Embryonic facial prominence (tissue), 1 donor: Measurements from ENCODE around the gene BUD13.
A peak's percentile ranks its signal among the peaks of the same experiment; 100 is the strongest.
"Not testable (repeated sequence)": the region's sequence is repeated elsewhere in the genome, so short reads cannot be mapped to it uniquely, and the experiment has no call there.

Experiments used
- DNase-seq: peaks from one replicate; pipeline ENCODE4 v3.0.0-alpha.2; 2016; ENCODE audit errors: extremely low spot score

Gene BUD13, protein sequence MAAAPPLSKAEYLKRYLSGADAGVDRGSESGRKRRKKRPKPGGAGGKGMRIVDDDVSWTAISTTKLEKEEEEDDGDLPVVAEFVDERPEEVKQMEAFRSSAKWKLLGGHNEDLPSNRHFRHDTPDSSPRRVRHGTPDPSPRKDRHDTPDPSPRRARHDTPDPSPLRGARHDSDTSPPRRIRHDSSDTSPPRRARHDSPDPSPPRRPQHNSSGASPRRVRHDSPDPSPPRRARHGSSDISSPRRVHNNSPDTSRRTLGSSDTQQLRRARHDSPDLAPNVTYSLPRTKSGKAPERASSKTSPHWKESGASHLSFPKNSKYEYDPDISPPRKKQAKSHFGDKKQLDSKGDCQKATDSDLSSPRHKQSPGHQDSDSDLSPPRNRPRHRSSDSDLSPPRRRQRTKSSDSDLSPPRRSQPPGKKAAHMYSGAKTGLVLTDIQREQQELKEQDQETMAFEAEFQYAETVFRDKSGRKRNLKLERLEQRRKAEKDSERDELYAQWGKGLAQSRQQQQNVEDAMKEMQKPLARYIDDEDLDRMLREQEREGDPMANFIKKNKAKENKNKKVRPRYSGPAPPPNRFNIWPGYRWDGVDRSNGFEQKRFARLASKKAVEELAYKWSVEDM

GRCh38 chr11:116772443-116773202 is at the start of gene BUD13:
Gene BUD13, minus strand, starts transcription at chr11:116772987. Its CDS starts 23 bp downstream, at chr11:116772964.
- peak; percentile 66 for DNase-seq

DNA sequence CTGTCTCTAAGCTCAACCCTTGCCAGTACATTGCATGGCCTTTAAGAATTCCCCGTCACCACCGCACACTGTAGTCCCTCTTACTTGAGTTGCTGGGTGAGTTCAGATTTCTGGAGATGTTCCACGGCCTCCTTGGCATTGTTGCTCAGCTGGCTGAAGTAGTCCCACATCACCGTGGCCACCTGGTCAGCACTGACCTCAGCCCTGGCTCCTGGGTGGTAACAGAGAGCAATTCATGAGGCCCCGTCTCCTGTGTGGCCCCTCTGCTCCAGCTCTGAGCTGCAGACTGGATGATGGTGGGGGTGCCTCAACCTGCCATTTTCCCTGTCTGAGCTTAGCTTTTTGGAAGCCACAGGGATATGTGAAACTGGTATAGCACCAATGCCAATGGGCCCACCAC is 49.8 kb upstream of the BUD13 start:
- no peak for DNase-seq

DNA sequence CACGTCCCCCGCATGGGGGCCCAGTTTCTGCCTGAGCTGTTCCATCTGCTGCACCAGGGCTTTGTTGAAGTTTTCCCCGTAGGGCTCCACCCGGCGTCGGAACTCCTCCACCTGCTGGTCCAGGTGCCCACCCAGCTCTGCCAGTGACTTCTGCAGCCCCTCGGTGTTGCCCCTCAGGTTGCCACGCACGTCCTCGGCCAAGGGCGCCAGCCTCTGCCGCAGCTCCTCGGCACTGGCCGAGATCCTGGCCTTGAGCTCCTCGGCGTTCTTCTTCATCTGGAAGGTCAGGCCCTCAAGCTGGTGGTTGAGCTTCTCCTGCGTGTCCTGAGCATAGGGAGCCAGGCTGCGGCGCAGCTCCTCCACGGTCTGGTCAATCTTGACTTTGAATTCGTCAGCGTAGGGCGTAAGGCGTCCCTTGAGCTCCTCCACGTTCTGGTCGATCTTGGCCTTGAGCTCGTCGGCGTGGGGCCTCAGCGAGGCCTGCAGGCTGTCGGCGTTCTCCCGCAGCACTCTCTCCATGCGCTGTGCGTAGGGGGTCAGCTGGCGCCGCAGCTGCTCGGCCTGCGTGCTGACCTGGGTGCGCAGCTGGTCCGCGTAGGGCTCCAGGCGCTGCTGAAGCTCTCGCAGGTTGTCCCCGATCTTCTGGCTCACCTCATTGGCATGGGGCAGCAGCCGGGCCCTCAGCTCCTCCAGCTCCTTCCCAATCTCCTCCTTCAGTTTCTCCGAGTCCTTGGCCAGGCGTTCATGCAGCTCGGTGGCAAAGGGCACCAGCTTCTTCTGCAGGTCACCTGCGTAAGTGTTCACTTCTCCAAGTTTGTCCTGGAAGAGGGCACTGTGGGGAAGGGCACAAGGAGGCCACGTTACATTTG is 48.5 kb upstream of the BUD13 start:
- DNase-seq: no peak

GRCh38 chr11:116819049-116819448 is 46.3 kb upstream of the BUD13 start:
- DNase-seq: no peak

- DNase-seq: no peak
Observed at GRCh38 chr11:116814502-116814901, 41.7 kb upstream of the BUD13 start.

DNA sequence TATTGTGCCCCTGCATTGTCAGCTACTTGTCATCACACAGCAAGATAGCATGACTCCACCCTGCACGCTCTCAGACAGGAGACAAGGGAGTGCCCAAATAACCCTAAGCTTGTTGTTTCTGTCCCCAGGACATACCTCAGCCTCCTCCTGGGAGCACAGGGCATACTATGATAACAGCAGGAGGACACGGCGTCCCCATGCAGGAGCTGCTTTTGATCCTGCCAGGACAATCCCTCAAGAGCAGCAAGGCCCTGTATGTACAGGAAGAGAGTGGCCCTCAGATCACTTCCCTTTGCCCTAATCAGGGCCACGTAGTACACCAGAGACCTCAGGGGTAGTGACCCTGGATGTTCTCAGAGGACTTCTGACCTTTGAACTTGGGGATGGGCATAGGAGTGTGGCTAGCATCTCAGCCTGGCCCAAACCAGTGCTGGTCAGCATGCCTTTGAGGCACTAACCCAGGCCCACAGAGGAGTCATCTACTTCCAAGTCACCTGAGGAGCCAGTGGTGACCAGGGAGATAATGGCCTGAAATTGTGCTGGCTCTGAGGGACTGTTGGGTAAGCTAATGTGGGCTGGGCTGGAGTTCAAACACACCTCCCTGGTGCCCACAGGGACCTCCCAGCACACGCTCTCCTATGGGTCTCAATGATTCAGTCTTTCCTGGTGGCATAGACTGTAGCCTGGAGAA is 41.1 kb upstream of the BUD13 start:
- DNase-seq: no peak

GRCh38 chr11:116813170-116813569 is 40.4 kb upstream of the BUD13 start:
- no peak for DNase-seq

GRCh38 chr11:116812109-116812508 is 39.3 kb upstream of the BUD13 start:
- no peak for DNase-seq

- no peak for DNase-seq
Observed at GRCh38 chr11:116811194-116811593, 38.4 kb upstream of the BUD13 start.

DNA sequence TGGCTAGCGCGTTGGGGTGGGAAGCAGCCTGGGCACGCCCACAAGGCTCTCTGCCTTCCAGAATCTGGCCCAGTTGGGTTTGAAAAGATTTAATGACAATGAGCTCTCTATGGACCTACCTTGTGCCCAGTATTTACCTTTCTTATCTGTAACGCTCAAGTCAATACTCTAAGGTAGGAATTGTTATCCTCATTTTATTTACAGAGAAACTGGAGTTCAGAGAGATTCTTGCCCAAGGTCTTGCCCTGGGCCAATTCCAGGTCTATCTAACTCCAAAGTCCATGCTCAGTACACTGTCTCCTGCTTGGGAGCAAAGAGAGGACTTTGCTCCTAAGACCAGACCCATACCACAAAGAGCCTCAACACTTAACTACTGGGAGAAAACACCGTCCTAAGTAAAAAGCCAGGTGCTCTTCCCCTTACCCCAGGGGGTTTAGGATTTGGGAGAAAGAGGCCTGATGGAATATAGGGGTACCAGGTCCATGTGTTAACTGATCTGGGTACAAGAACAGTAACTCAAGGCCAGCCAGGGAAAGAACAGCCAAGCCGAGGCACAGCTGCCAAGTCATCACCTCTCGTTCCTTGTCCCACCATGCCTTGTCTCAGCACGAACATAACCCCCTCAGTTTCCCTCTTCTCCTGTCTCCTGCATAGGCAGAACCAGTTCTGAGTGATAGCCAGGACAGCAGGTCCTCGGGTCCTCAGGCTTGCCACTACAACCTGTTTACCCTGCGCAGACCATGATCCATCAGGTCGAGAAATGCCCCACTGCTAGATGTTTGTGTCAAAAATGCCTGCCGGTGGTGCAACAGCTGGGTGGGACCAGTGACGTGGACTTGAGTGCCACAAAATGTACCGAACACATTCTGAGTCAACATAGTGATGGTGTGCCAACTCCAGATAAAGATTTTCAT is 35.7 kb upstream of the BUD13 start:
- DNase-seq: no peak

DNA sequence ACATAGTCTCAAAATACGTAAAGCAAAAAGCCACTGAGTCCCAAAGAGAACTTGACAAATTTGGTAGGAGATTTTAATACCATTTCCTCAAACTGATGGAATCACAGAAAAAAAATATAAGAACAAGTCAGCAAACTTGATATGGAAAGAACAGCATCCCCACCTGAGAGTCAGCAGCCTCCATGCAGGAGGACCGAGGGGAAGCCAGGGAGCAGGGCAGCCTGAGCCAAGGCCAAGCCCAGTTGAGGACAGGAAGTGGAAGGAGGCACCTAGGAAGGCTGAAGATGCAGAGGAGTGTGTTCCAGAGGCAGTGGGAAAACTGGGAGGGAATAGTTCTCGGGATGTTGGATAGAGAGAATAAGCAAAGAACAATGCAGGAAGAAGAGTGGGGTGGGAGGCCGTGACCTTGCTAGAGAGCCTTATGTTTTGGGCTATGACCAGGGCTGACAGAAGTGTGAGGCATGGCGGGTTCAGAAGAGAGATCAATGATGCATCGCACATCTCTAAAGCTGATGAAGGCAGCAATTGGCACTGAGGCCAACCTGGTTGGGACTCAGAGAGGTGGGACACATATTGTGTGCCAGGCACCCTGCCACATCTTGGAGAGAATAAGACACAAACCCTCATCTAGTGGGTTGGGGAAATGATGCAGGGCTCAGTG is 34.9 kb upstream of the BUD13 start:
- no peak for DNase-seq

GRCh38 chr11:116804001-116804400 is 31.2 kb upstream of the BUD13 start:
- no peak for DNase-seq

DNA sequence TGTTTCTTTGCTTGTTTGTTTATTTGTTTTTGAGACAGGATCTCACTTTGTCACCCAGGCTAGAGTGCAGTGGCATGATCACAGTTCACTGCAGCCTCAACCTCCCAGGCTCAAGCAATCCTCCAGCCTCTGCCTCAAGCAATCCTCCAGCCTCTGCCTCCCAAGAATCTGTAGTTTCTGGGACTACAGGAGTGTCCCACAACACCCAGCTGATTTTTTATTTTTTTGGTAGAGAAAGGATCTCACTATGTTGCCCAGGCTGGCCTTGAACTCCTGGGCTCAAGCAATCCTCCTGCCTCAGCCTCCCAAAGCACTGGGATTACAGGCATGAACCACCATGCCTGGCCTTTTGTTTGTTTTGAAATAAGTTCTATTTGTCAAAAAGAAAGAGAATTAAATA is 28.9 kb upstream of the BUD13 start:
- not testable (repeated sequence) for DNase-seq

GRCh38 chr11:116800610-116801009 is 27.8 kb upstream of the BUD13 start:
- no peak for DNase-seq

GRCh38 chr11:116798368-116798767 is 25.6 kb upstream of the BUD13 start:
- DNase-seq: no peak

DNA sequence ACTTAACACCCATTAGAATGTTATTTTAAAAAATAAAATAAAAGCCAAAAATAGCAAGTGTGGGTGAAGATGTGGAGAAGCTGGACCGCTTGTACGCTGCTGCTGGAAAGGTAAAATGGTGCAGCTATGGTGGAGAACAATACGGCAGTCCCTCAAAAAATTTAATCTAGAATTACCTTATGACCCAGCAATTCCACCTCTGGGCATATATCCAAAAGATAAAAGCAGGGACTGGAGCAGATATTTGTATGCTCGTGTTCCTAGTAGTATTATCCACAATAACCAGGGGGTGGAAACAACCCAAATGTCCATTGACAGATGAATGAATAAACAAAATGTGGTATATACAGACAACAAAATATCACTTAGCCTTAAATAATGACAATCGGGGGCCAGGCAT is 25.0 kb upstream of the BUD13 start:
- DNase-seq: no peak

DNA sequence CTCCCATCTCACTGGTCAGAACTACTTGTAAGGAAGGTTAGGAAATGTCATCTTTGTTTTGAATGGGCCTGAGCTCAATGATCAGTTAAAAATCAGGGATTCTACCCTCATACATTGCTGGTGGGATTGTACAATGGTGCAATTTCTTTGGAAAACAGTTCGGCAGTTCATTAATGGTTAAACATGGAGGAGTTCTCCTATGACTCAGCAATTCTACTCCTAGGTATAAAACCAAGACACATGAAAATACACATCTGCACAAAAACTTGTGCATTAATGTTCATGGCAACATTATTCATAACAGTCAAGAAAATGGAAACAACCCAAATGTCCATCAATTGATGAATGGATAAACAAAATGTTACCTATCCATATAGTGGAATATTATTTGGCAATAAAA is 23.8 kb upstream of the BUD13 start:
- DNase-seq: no peak

GRCh38 chr11:116794851-116795250 is 22.1 kb upstream of the BUD13 start:
- no peak for DNase-seq

DNA sequence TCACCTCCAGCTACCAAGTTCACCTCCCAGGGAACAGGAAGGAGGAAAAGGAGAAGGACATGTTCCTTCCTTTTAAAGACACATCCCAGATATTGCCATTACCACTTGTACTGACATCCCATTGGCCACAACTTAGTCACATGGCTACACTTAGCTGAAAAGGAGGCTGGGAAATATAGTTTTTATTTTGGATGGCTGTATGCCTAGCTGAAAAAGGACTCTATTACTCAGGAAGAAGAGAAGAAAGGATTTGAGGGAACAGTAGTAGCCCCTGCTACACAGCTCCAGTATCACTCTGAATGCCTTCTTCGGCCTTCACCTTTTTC is 20.9 kb upstream of the BUD13 start:
- no peak for DNase-seq
